HepG2 (cell line): ENCODE data around the gene CCDC142. TPM values are rescaled to one million over a fixed set of nuclear protein-coding genes. Genes with fewer than 3 reads are reported as not detected.
A peak's percentile ranks its signal among the peaks of the same experiment; 100 is the strongest.

Experiments
- HNF1B ChIP-seq: sonication (generic); formaldehyde crosslinking; IDR thresholded peaks from 2 replicates; pipeline ENCODE4 v1.5.1; 2020; ENCODE audit warnings: mild to moderate bottlenecking, moderate library complexity, missing genetic modification reagents
- HOXA3 ChIP-seq: sonication (generic); formaldehyde crosslinking; IDR thresholded peaks from 2 replicates; pipeline ENCODE4 v1.5.0; 2020; ENCODE audit warnings: missing genetic modification reagents
- IRF2 ChIP-seq: IDR thresholded peaks from 2 replicates; pipeline ENCODE4 v1.6.1; 2018; ENCODE audit warnings: missing genetic modification reagents, missing compliant biosample characterization
- NFE2L2 ChIP-seq: fragments of 150-350 bp; IDR thresholded peaks from 2 replicates; pipeline ENCODE4 v1.6.1; 2014; ENCODE audit warnings: low read length
- ZBTB43 ChIP-seq: sonication (generic); formaldehyde crosslinking; conservative IDR thresholded peaks from 2 replicates; pipeline ENCODE4 v1.4.0; 2020; ENCODE audit warnings: missing genetic modification reagents
- ZNF136 ChIP-seq: sonication (generic); formaldehyde crosslinking; IDR thresholded peaks from 2 replicates; pipeline ENCODE4 v1.8.1; 2022; ENCODE audit warnings: low read depth, mild to moderate bottlenecking, moderate library complexity, missing genetic modification reagents
- ZNF3 ChIP-seq: IDR thresholded peaks from 2 replicates; pipeline ENCODE4 v1.7.0; 2017; ENCODE audit warnings: inconsistent platforms
- ZNF615 ChIP-seq: sonication (generic); formaldehyde crosslinking; IDR thresholded peaks from 2 replicates; pipeline ENCODE4 v1.5.0; 2020; ENCODE audit warnings: mild to moderate bottlenecking, missing genetic modification reagents, borderline replicate concordance
- ZSCAN12 ChIP-seq: sonication (generic); formaldehyde crosslinking; IDR thresholded peaks from 2 replicates; pipeline ENCODE4 v1.9.0; 2021; ENCODE audit warnings: mild to moderate bottlenecking, missing genetic modification reagents
- polyA plus RNA-seq, 8 experiments: library from polyadenylated mRNA; depleted of rRNA in 3 of 8; stranded (reverse) in 7 of 8; unstranded in 1 of 8; fragments of >200 nt; fragmentation: Illumina TruSeq in 4 of 8; extraction: Trizol in 4 of 8; gene quantifications; 2 replicates each; pipeline versions ENCODE4 v1.2.1 to v1.2.3, GENCODE V29; 2011 to 2016; ENCODE audit warnings: low read depth in 4 of 8, missing spikeins in 1 of 8, mixed read lengths in 1 of 8; ENCODE audit not compliant: insufficient read depth in 1 of 8
- total RNA-seq, 5 experiments: library from RNA; depleted of rRNA; stranded (reverse); fragments of >200 nt; fragmentation: Illumina TruSeq; extraction: Trizol; gene quantifications; 2 replicates each; pipeline ENCODE4 v1.2.3, GENCODE V29; 2016; ENCODE audit warnings: low read depth in 1 of 5
- TF ChIP-seq, protein P1 (sequence below): sonication (generic); formaldehyde crosslinking; IDR thresholded peaks from 2 replicates; pipeline ENCODE4 v1.8.0; 2022; ENCODE audit warnings: missing genetic modification reagents, low read depth, mild to moderate bottlenecking, borderline replicate concordance
- TF ChIP-seq, protein P2 (sequence below): sonication (generic); formaldehyde crosslinking; IDR thresholded peaks from 2 replicates; pipeline ENCODE4 v1.4.0; 2020; ENCODE audit warnings: missing genetic modification reagents
- TF ChIP-seq, protein P3 (sequence below): sonication (generic); formaldehyde crosslinking; IDR thresholded peaks from 2 replicates; pipeline ENCODE4 v1.4.0; 2020; ENCODE audit warnings: missing genetic modification reagents
- TF ChIP-seq, protein P4 (sequence below): sonication (generic); formaldehyde crosslinking; IDR thresholded peaks from 2 replicates; pipeline ENCODE4 v1.5.1; 2020; ENCODE audit warnings: mild to moderate bottlenecking, missing genetic modification reagents, moderate library complexity

Gene CCDC142
- total and polyA plus RNA-seq, 2 of the 13 experiments (the other 11 are each of a cell fraction or from before 2014, with no cell fraction given) = 14.7 to 30.4 TPM

GRCh38 chr2:74429487-74430451 lies 53.0 kb downstream of the CCDC142 start (continued):
- TF ChIP-seq, protein P1, sequence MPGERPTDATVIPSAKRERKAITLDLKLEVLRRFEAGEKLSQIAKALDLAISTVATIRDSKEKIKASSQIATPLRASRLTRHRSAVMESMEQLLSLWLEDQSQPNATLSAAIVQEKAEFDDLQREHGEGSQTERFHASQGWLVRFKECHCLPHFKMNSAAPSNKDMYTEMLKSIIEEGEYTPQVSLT = no peak
- TF ChIP-seq ZNF136 (CRISPR knock-in tag) = no peak
- TF ChIP-seq ZNF3 (CRISPR knock-in tag) = no peak
- peak; percentile 82 for TF ChIP-seq HNF1B (CRISPR knock-in tag)
- TF ChIP-seq, protein P2, sequence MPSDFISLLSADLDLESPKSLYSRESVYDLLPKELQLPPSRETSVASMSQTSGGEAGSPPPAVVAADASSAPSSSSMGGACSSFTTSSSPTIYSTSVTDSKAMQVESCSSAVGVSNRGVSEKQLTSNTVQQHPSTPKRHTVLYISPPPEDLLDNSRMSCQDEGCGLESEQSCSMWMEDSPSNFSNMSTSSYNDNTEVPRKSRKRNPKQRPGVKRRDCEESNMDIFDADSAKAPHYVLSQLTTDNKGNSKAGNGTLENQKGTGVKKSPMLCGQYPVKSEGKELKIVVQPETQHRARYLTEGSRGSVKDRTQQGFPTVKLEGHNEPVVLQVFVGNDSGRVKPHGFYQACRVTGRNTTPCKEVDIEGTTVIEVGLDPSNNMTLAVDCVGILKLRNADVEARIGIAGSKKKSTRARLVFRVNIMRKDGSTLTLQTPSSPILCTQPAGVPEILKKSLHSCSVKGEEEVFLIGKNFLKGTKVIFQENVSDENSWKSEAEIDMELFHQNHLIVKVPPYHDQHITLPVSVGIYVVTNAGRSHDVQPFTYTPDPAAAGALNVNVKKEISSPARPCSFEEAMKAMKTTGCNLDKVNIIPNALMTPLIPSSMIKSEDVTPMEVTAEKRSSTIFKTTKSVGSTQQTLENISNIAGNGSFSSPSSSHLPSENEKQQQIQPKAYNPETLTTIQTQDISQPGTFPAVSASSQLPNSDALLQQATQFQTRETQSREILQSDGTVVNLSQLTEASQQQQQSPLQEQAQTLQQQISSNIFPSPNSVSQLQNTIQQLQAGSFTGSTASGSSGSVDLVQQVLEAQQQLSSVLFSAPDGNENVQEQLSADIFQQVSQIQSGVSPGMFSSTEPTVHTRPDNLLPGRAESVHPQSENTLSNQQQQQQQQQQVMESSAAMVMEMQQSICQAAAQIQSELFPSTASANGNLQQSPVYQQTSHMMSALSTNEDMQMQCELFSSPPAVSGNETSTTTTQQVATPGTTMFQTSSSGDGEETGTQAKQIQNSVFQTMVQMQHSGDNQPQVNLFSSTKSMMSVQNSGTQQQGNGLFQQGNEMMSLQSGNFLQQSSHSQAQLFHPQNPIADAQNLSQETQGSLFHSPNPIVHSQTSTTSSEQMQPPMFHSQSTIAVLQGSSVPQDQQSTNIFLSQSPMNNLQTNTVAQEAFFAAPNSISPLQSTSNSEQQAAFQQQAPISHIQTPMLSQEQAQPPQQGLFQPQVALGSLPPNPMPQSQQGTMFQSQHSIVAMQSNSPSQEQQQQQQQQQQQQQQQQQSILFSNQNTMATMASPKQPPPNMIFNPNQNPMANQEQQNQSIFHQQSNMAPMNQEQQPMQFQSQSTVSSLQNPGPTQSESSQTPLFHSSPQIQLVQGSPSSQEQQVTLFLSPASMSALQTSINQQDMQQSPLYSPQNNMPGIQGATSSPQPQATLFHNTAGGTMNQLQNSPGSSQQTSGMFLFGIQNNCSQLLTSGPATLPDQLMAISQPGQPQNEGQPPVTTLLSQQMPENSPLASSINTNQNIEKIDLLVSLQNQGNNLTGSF = no peak
- TF ChIP-seq ZSCAN12 (CRISPR knock-in tag) = no peak
- TF ChIP-seq IRF2 (CRISPR knock-in tag) = 0 out of 2 replicates have a peak, but pooled peaks have one; percentile 51
- TF ChIP-seq, protein P3, sequence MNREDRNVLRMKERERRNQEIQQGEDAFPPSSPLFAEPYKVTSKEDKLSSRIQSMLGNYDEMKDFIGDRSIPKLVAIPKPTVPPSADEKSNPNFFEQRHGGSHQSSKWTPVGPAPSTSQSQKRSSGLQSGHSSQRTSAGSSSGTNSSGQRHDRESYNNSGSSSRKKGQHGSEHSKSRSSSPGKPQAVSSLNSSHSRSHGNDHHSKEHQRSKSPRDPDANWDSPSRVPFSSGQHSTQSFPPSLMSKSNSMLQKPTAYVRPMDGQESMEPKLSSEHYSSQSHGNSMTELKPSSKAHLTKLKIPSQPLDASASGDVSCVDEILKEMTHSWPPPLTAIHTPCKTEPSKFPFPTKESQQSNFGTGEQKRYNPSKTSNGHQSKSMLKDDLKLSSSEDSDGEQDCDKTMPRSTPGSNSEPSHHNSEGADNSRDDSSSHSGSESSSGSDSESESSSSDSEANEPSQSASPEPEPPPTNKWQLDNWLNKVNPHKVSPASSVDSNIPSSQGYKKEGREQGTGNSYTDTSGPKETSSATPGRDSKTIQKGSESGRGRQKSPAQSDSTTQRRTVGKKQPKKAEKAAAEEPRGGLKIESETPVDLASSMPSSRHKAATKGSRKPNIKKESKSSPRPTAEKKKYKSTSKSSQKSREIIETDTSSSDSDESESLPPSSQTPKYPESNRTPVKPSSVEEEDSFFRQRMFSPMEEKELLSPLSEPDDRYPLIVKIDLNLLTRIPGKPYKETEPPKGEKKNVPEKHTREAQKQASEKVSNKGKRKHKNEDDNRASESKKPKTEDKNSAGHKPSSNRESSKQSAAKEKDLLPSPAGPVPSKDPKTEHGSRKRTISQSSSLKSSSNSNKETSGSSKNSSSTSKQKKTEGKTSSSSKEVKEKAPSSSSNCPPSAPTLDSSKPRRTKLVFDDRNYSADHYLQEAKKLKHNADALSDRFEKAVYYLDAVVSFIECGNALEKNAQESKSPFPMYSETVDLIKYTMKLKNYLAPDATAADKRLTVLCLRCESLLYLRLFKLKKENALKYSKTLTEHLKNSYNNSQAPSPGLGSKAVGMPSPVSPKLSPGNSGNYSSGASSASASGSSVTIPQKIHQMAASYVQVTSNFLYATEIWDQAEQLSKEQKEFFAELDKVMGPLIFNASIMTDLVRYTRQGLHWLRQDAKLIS (CRISPR knock-in tag) = no peak
- TF ChIP-seq, protein P4, sequence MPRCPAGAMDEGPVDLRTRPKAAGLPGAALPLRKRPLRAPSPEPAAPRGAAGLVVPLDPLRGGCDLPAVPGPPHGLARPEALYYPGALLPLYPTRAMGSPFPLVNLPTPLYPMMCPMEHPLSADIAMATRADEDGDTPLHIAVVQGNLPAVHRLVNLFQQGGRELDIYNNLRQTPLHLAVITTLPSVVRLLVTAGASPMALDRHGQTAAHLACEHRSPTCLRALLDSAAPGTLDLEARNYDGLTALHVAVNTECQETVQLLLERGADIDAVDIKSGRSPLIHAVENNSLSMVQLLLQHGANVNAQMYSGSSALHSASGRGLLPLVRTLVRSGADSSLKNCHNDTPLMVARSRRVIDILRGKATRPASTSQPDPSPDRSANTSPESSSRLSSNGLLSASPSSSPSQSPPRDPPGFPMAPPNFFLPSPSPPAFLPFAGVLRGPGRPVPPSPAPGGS (CRISPR knock-in tag) = peak; percentile 74; the same call in 1 of the 2 replicates
- peak; percentile 73; the same call in 1 of the 2 replicates for TF ChIP-seq ZBTB43 (CRISPR knock-in tag)
- TF ChIP-seq NFE2L2 = no peak
- no peak for TF ChIP-seq ZNF615 (CRISPR knock-in tag)
- peak; percentile 44; the same call in 1 of the 2 replicates for TF ChIP-seq HOXA3 (CRISPR knock-in tag)
